Esophagus squamous epithelium (tissue), 5 donors: ENCODE measurements around the gene SYT2. TPM values are rescaled to one million over a fixed set of nuclear protein-coding genes. Genes with fewer than 3 reads are reported as not detected.
A peak's percentile ranks its signal among the peaks of the same experiment; 100 is the strongest.

Source experiments
- DNase-seq: peaks from one replicate; lab custom pipeline; 2025; lab: John Stamatoyannopoulos, UW
- H3K27ac ChIP-seq, 4 donors: fragments of 200-600 bp; sonication (generic); one replicate each; pipeline ENCODE4 v1.5.1; 2016 to 2019; ENCODE audit warnings: mild to moderate bottlenecking in 1 of 4
- H3K27me3 ChIP-seq, 4 donors: fragments of 200-600 bp; sonication (generic); 1 replicate in 3 of 4; 2 replicates in 1 of 4; pipeline versions ENCODE4 v1.5.1 to v1.6.0; 2017 to 2021; ENCODE audit warnings: antibody characterized with exemption in 1 of 4
- H3K36me3 ChIP-seq, 3 donors: fragments of 200-600 bp; sonication (generic); one replicate each; pipeline ENCODE4 v1.5.1; 2016 to 2019
- H3K4me1 ChIP-seq, 3 donors: fragments of 200-600 bp; sonication (generic); one replicate each; pipeline ENCODE4 v1.5.1; 2017 to 2019
- H3K4me3 ChIP-seq, 4 donors: fragments of 200-600 bp; sonication (generic); 1 replicate in 3 of 4; 2 replicates in 1 of 4; pipeline ENCODE4 v1.5.1; 2016 to 2019; ENCODE audit warnings: mild to moderate bottlenecking in 2 of 4, moderate library complexity in 1 of 4
- H3K9me3 ChIP-seq, 3 donors: fragments of 200-600 bp; sonication (generic); one replicate each; pipeline ENCODE4 v1.5.1; 2016 to 2019
- CTCF ChIP-seq, 6 experiments: fragments of 450-650 bp in 4 of 6; fragments of 200-600 bp in 2 of 6; sonication (generic) in 2 of 6; IDR thresholded peaks; one replicate each; pipeline ENCODE4 v1.5.1; 2016 to 2019; ENCODE audit warnings: antibody characterized with exemption in 6 of 6, mild to moderate bottlenecking in 4 of 6, moderate library complexity in 4 of 6
- POLR2A ChIP-seq, 4 donors: fragments of 450-650 bp; IDR thresholded peaks; one replicate each; pipeline ENCODE4 v1.6.1; 2017; ENCODE audit warnings: antibody characterized with exemption in 4 of 4, mild to moderate bottlenecking in 4 of 4, moderate library complexity in 3 of 4
- WGBS, 2 donors: methylation state at CpG; one replicate each; pipeline ENCODE4 v1.1.5; 2018; 5-methylcytosine and 5-hydroxymethylcytosine counted together
- intact Hi-C: fragments of 100-400 bp; cut with DNase I; formaldehyde crosslinking; loops from one replicate; pipeline ENCODE4 v1.15.0; 2022
- total RNA-seq, 4 donors: library from RNA; depleted of rRNA; stranded (reverse); fragments of >200 nt; gene quantifications; one replicate each; pipeline ENCODE4 v1.1.0, GENCODE V29; 2016
- donor health status: DM: yes; HTN: yes; CAD: no.

Gene SYT2
- total RNA-seq, 4 donors from 2014 or later: not detected

GRCh38 chr1:202590126-202590525, 120.1 kb downstream of the SYT2 start:
- 83 to 92% methylated on average over 1 to 2 of the region's 4 CpGs for WGBS, 2 donors
- H3K36me3 ChIP-seq: no peaks in the 10 kb centered on the region
- H3K27ac ChIP-seq: peak overlapping the region; percentile 62 to 91 (median 80)

GRCh38 chr1:202589190-202589930, 120.9 kb downstream of the SYT2 start:
- no peak overlapping the region for H3K4me3 ChIP-seq
- intact Hi-C loops: no loop called here
- DNase-seq: no peak

More at GRCh38 chr1:202590126-202590525, 120.1 kb downstream of the SYT2 start:
- TF ChIP-seq POLR2A (IDR thresholded peaks at IDR 0.05): no peak
- TF ChIP-seq CTCF (IDR thresholded peaks at IDR 0.05): no peak
- Histone ChIP-seq H3K4me1 (peaks cover 7 to 93% (median 68%) of the 10 kb centered on the region in 3 donors), H3K4me3 (no peak overlapping the region), H3K9me3 (no peaks in the 10 kb centered on the region), H3K27me3 (no peaks in the 10 kb centered on the region)
- intact Hi-C loops: loop anchor here (10.0 kb wide), 1 partner anchor 95 kb away; no protein-coding TSS in a partner anchor
- no peak for DNase-seq

GRCh38 chr1:202588503-202589189, 121.6 kb downstream of the SYT2 start:
- no peak for DNase-seq
- H3K9me3 ChIP-seq: no peaks in the 10 kb centered on the region
- peaks cover 1 to 11% (median 8%) of the 10 kb centered on the region in 3 donors for H3K36me3 ChIP-seq
- 91 to 96% methylated on average over 3 to 4 of the region's 4 CpGs for WGBS, 2 donors
- H3K4me1 ChIP-seq: peaks cover 7 to 91% (median 66%) of the 10 kb centered on the region in 3 donors
- no peak overlapping the region for H3K4me3 ChIP-seq
- intact Hi-C loops: no loop called here
- TF ChIP-seq POLR2A (IDR thresholded peaks at IDR 0.05): no peak
- no peak for TF ChIP-seq CTCF (IDR thresholded peaks at IDR 0.05)
- no peaks in the 10 kb centered on the region for H3K27me3 ChIP-seq
- peak overlapping the region; percentile 62 to 91 (median 82) for H3K27ac ChIP-seq

More at GRCh38 chr1:202589190-202589930, 120.9 kb downstream of the SYT2 start:
- peak overlapping the region; percentile 62 to 91 (median 82) for H3K27ac ChIP-seq
- H3K4me1 ChIP-seq: peaks cover 7 to 98% (median 68%) of the 10 kb centered on the region in 3 donors
- 58 to 64% methylated on average over 3 to 8 of the region's 8 CpGs for WGBS, 2 donors
- no peaks in the 10 kb centered on the region for H3K9me3 ChIP-seq
- TF ChIP-seq CTCF (IDR thresholded peaks at IDR 0.05) (no peak), POLR2A (IDR thresholded peaks at IDR 0.05) (no peak)
- no peaks in the 10 kb centered on the region for H3K27me3 ChIP-seq
- peaks cover 0 to 7% (median 4%) of the 10 kb centered on the region in 3 donors for H3K36me3 ChIP-seq

- TF ChIP-seq CTCF (IDR thresholded peaks at IDR 0.05): no peak
- no peak for TF ChIP-seq POLR2A (IDR thresholded peaks at IDR 0.05)
- intact Hi-C loops: no loop called here
- no peak overlapping the region for H3K4me3 ChIP-seq
- H3K4me1 ChIP-seq: peaks cover 7 to 84% (median 60%) of the 10 kb centered on the region in 3 donors
- 0 to 17% methylated on average over 1 of the region's 1 CpG for WGBS, 2 donors
- peaks cover 4 to 18% (median 12%) of the 10 kb centered on the region in 3 donors for H3K36me3 ChIP-seq
- no peak for DNase-seq
- H3K27me3 ChIP-seq: no peaks in the 10 kb centered on the region
- no peaks in the 10 kb centered on the region for H3K9me3 ChIP-seq
- H3K27ac ChIP-seq: peak overlapping the region; percentile 62 to 91 (median 82)
Observed at GRCh38 chr1:202587859-202588485, 122.3 kb downstream of the SYT2 start.
